ENCODE measurements around the gene CHRNA10.

The CHRNA10 gene

GRCh38 chr11:3627291-3627690 lies 43.9 kb downstream of the CHRNA10 start:
- no peak for DNase-seq

GRCh38 chr11:3626250-3626960 lies 44.8 kb downstream of the CHRNA10 start:
- DNase-seq = no peak

- DNase-seq = no peak
Observed at GRCh38 chr11:3623767-3624458, 47.3 kb downstream of the CHRNA10 start.

GRCh38 chr11:3623121-3623520 lies 48.1 kb downstream of the CHRNA10 start:
- DNase-seq = no peak

GRCh38 chr11:3622521-3622920 lies 48.7 kb downstream of the CHRNA10 start:
- no peak for DNase-seq

- DNase-seq = no peak
Observed at GRCh38 chr11:3617990-3618389, 53.2 kb downstream of the CHRNA10 start.

- DNase-seq = no peak
Observed at GRCh38 chr11:3616721-3617460, 54.3 kb downstream of the CHRNA10 start.

- DNase-seq = no peak
Observed at GRCh38 chr11:3615998-3616397, 55.2 kb downstream of the CHRNA10 start.
